Kasumi-1 (cell line): ENCODE measurements around the gene B3GALT4.
"Not testable (repeated sequence)": the region's sequence is repeated elsewhere in the genome, so short reads cannot be mapped to it uniquely, and the experiment has no call there.

ENCODE experiments used
- DNase-seq, 2 experiments: peaks; one replicate each; lab custom pipeline; 2025; lab: John Stamatoyannopoulos, UW

The B3GALT4 gene

GRCh38 chr6:33272275-33273128 is 4.4 kb upstream of the B3GALT4 start:
- no peak for DNase-seq

- DNase-seq = no peak
Measured at GRCh38 chr6:33273129-33273923, 3.6 kb upstream of the B3GALT4 start.

- no peak for DNase-seq
Measured at GRCh38 chr6:33273924-33274902, 2.7 kb upstream of the B3GALT4 start.

- not testable (repeated sequence) for DNase-seq
Measured at GRCh38 chr6:33275795-33276580, 935 bp upstream of the B3GALT4 start.

GRCh38 chr6:33276581-33276863 is 401 bp upstream of the B3GALT4 start:
- peak in 1 of 2 experiments; percentile 46 for DNase-seq

- DNase-seq = no peak
Measured at GRCh38 chr6:33277663-33278391, 904 bp downstream of the B3GALT4 start.

- DNase-seq = no peak
Measured at GRCh38 chr6:33278392-33278741, 1.4 kb downstream of the B3GALT4 start.

- no peak for DNase-seq
Measured at GRCh38 chr6:33278810-33279209, 1.9 kb downstream of the B3GALT4 start.

GRCh38 chr6:33279257-33279695 is 2.4 kb downstream of the B3GALT4 start:
- no peak for DNase-seq

- DNase-seq = peak; percentile 74 to 75
Measured at GRCh38 chr6:33279971-33280511, 3.1 kb downstream of the B3GALT4 start.

- DNase-seq = no peak
Measured at GRCh38 chr6:33280539-33280938, 3.6 kb downstream of the B3GALT4 start.

- DNase-seq = not testable (repeated sequence)
Measured at GRCh38 chr6:33285214-33285613, 8.3 kb downstream of the B3GALT4 start.

GRCh38 chr6:33286946-33287914 is 10.3 kb downstream of the B3GALT4 start:
- no peak for DNase-seq

GRCh38 chr6:33288141-33288920 is 11.4 kb downstream of the B3GALT4 start:
- DNase-seq = no peak

GRCh38 chr6:33288921-33289783 is 12.2 kb downstream of the B3GALT4 start, which contains the start of the genes PFDN6 and WDR46:
TSS of gene PFDN6 (plus strand) at chr6:33289601. CDS start at chr6:33289857, 256 bp downstream.
TSS of gene WDR46 (minus strand) at chr6:33289239. CDS start at chr6:33289170, 69 bp downstream.
- peak; percentile 98 for DNase-seq

- no peak for DNase-seq
Measured at GRCh38 chr6:33289784-33290315, 12.9 kb downstream of the B3GALT4 start.

GRCh38 chr6:33290459-33290858 is 13.5 kb downstream of the B3GALT4 start:
- DNase-seq = peak in 1 of 2 experiments; percentile 13
